T-cell (primary cell): Measurements from ENCODE around the gene DAB2IP. TPM values are rescaled to one million over a fixed set of nuclear protein-coding genes. Genes with fewer than 3 reads are reported as not detected.

Source experiments
- ATAC-seq, 4 experiments: fragments of 200-7000 bp in 3 of 4; fragments of 150-1000 bp in 1 of 4; cut with Tn5 transposase; replicated peaks in 1 of 4; 1 replicate in 3 of 4; 2 replicates in 1 of 4; pipeline ENCODE4 v1.10.0; 2021; ENCODE audit warnings: moderate library complexity in 3 of 4, mild to moderate bottlenecking in 2 of 4, moderate number of reproducible peaks in 1 of 4
- CTCF ChIA-PET, 2 donors: fragments of 300-600 bp; sonication (Branson Sonifier 250); formaldehyde crosslinking; loops; one replicate each; lab custom pipeline; 2022; ENCODE audit warnings: antibody characterized with exemption in 2 of 2; lab: Charles Lee
- POLR2A ChIA-PET, 2 donors: fragments of 300-600 bp; sonication (Branson Sonifier 250); formaldehyde crosslinking; loops; one replicate each; lab custom pipeline; 2022; ENCODE audit warnings: antibody characterized with exemption in 2 of 2; lab: Charles Lee
- DNase-seq, 35 experiments: peaks; one replicate each; pipeline versions ENCODE4 v3.0.0 to v3.0.0-alpha.2; 2013 to 2023
- H3K27ac ChIP-seq: one replicate; pipeline ENCODE4 v1.5.1; 2013; ENCODE audit warnings: low read length
- H3K27me3 ChIP-seq, 2 experiments: replicated peaks in 1 of 2; 1 replicate in 1 of 2; 2 replicates in 1 of 2; pipeline versions ENCODE4 v1.6.1 to v1.7.0; 2013; ENCODE audit warnings: low read length in 1 of 2, mixed read lengths in 1 of 2; ENCODE audit not compliant: control insufficient read depth in 2 of 2, insufficient read depth in 2 of 2; ENCODE audit errors: extremely low read depth in 1 of 2
- H3K36me3 ChIP-seq, 2 donors: 1 replicate in 1 of 2; 2 replicates in 1 of 2; pipeline versions ENCODE4 v1.6.1 to v1.7.0; 2013; ENCODE audit warnings: low read length in 1 of 2; ENCODE audit not compliant: control insufficient read depth in 2 of 2, insufficient read depth in 1 of 2; ENCODE audit errors: extremely low read depth in 1 of 2
- H3K4me1 ChIP-seq, 2 experiments: 1 replicate in 1 of 2; 2 replicates in 1 of 2; pipeline versions ENCODE4 v1.6.1 to v1.7.0; 2013; ENCODE audit warnings: low read length in 2 of 2, mixed read lengths in 1 of 2; ENCODE audit not compliant: insufficient read depth in 2 of 2, control insufficient read depth in 1 of 2; ENCODE audit errors: extremely low read depth in 1 of 2
- H3K4me3 ChIP-seq, 2 donors: 1 replicate in 1 of 2; 2 replicates in 1 of 2; pipeline versions ENCODE4 v1.5.1 to v1.7.0; 2013; ENCODE audit warnings: mild to moderate bottlenecking in 2 of 2, low read length in 1 of 2, moderate library complexity in 1 of 2; ENCODE audit not compliant: control insufficient read depth in 1 of 2; ENCODE audit errors: extremely low read depth in 1 of 2
- H3K9me3 ChIP-seq: 2 replicates; pipeline ENCODE4 v1.7.0; 2013
- H3K27ac Mint-ChIP-seq, 2 donors: one replicate each; pipeline ENCODE4 v1.8.0; 2020 to 2021; ENCODE audit warnings: mild to moderate bottlenecking in 2 of 2, mixed read lengths in 2 of 2
- H3K27me3 Mint-ChIP-seq, 2 donors: one replicate each; pipeline ENCODE4 v1.8.0; 2021 to 2022; ENCODE audit warnings: mixed read lengths in 2 of 2
- H3K36me3 Mint-ChIP-seq: one replicate; pipeline ENCODE4 v1.8.0; 2021; ENCODE audit warnings: mixed read lengths
- H3K4me1 Mint-ChIP-seq, 3 donors: one replicate each; pipeline ENCODE4 v1.8.0; 2020 to 2022; ENCODE audit warnings: mixed read lengths in 3 of 3, mild to moderate bottlenecking in 1 of 3
- H3K4me3 Mint-ChIP-seq, 3 donors: one replicate each; pipeline ENCODE4 v1.8.0; 2020 to 2022; ENCODE audit warnings: mild to moderate bottlenecking in 3 of 3, mixed read lengths in 3 of 3, moderate library complexity in 3 of 3
- H3K9me3 Mint-ChIP-seq, 3 donors: one replicate each; pipeline ENCODE4 v1.8.0; 2020 to 2022; ENCODE audit warnings: mixed read lengths in 3 of 3
- WGBS: methylation state at CpG from one replicate; pipeline ENCODE4 v1.1.5; 2013; ENCODE audit warnings: missing lambda C conversion rate; ENCODE audit not compliant: insufficient coverage; 5-methylcytosine and 5-hydroxymethylcytosine counted together
- total RNA-seq, 35 experiments: library from RNA in 6 of 35; stranded (reverse) in 6 of 35; fragments of 120-200 nt in 1 of 35; gene quantifications; one replicate each; pipeline versions ENCODE4 v1.2.1 to v1.2.4 and lab custom pipeline; 2013 to 2026

Gene DAB2IP
- total RNA-seq, 5 donors from 2014 or later (not counting 1 experiment from before 2014, with no cell fraction given), result 0.22 to 0.53 (median 0.34) TPM; not detected in 1

DNA sequence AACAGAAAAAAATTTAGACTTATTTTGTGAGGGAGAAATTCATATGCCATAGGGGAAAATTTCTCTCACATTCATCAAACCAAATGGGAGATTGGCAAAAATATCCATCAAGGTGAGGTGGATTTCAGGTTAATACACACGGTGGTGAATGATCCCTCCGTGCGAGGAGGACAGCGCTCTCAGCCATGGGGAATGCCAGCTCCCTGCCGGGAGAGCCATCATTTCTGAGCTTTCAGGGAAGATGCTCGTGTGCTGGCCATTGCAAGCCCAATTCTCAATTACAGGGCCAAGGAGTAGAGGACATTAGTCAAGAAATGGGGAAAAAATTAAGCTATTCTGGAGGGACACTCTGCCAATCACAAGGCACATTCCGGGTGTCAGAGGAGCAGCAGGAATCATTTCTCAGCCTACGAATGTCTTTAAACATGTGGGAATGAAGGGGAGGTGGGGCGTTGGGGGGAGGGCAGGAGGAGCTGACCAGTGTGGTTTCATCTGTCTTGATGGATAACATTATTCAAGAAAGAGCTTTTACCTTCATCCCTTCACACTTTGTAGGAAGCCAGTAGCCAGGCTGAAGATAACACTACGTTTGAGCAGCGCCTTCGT is 165.5 kb downstream of the DAB2IP start:
- Histone ChIP-seq H3K4me3 (no peak overlapping the region), H3K4me1 (no peaks in the 10 kb centered on the region), H3K36me3 (no peaks in the 10 kb centered on the region), H3K27me3 (peaks cover 0 to 5% of the 10 kb centered on the region in 2 experiments), H3K9me3 (no peaks in the 10 kb centered on the region), H3K27ac (no peak overlapping the region)
- no peak for DNase-seq
- WGBS, result 72% methylated on average over 9 of the region's 12 CpGs
- ChIA-PET CTCF (interaction anchor here in 1 of 2 donors (0.7 kb wide), 1 partner anchor 308 kb away, joined by 3 read pairs; no protein-coding TSS in a partner anchor), POLR2A (no interaction called here)
- Mint-ChIP-seq H3K9me3 (no peaks in the 10 kb centered on the region), H3K36me3 (no peaks in the 10 kb centered on the region), H3K4me1 (no peaks in the 10 kb centered on the region), H3K27me3 (no peaks in the 10 kb centered on the region), H3K4me3 (no peak overlapping the region), H3K27ac (no peak overlapping the region)
- no peak for ATAC-seq

DNA sequence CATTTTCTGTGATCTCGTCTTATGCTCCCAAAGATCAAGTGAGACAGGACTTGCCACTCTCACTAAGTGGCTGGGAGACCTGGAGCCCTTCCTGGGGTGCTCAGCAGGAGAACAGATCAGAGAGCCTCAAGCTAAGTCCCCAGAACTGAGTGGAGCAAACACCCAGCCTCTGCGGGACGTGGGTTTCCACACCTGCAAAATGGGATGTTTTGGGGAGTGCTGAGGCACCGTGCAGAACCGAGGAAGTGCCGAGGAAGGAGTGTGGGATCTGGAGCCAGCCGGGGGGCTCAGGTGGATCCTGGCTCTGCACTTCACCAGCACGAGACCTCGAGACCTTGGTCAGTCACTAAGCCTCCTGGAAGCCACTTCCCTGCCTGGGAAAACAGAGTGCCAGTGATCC is 166.0 kb downstream of the DAB2IP start:
- no peaks in the 10 kb centered on the region for H3K36me3 Mint-ChIP-seq
- no peak for DNase-seq
- ATAC-seq, result no peak
- no peak overlapping the region for H3K27ac Mint-ChIP-seq
- Histone ChIP-seq H3K9me3 (no peaks in the 10 kb centered on the region), H3K27ac (no peak overlapping the region), H3K4me1 (no peaks in the 10 kb centered on the region), H3K27me3 (peaks cover 0 to 5% of the 10 kb centered on the region in 2 experiments), H3K4me3 (no peak overlapping the region), H3K36me3 (no peaks in the 10 kb centered on the region)
- POLR2A ChIA-PET, result no interaction called here
- no peak overlapping the region for H3K4me3 Mint-ChIP-seq
- no peaks in the 10 kb centered on the region for H3K27me3 Mint-ChIP-seq
- WGBS, result 80% methylated on average over 9 of the region's 9 CpGs
- H3K9me3 Mint-ChIP-seq, result no peaks in the 10 kb centered on the region
- no peaks in the 10 kb centered on the region for H3K4me1 Mint-ChIP-seq
- CTCF ChIA-PET, result interaction anchor here in 1 of 2 donors (0.7 kb wide), 1 partner anchor 307 kb away, joined by 3 read pairs; no protein-coding TSS in a partner anchor

DNA sequence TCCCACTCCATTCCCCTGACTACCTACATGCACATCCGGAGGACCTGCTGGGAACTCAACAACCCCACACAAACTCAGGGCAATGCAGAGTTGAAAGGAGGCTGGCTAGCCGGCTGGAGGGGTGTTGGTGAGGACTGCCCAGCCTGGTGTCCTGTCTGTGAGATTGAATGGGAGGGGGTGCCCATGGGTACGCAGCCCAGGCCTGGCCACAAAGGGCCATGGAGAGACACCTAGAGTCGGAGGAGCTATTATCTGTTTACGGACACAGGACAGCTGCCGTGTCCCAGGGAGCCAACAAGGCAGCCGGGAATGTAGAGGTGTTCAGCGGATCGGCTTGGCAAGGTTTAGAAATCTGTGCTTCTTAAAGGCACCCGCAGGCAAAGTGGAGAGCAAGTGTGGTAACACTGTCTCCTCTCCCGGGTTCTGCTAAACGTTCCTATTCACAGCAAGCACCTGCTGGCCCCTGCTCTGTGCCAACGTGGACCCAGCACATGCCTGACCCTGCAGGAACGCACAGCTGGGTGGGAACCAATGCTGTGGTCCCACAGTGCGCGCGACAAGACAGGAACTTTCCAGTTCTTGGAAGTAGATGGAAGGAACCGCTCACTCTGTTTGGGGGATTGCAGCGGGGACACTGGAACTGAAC is 166.7 kb downstream of the DAB2IP start:
- Histone ChIP-seq H3K27ac (no peak overlapping the region), H3K4me1 (no peaks in the 10 kb centered on the region), H3K36me3 (no peaks in the 10 kb centered on the region), H3K27me3 (peaks cover 0 to 5% of the 10 kb centered on the region in 2 experiments), H3K4me3 (no peak overlapping the region), H3K9me3 (no peaks in the 10 kb centered on the region)
- H3K9me3 Mint-ChIP-seq, result no peaks in the 10 kb centered on the region
- ChIA-PET CTCF (no interaction called here), POLR2A (no interaction called here)
- no peaks in the 10 kb centered on the region for H3K36me3 Mint-ChIP-seq
- 74% methylated on average over 16 of the region's 19 CpGs for WGBS
- DNase-seq (no peak), ATAC-seq (no peak)
- H3K27me3 Mint-ChIP-seq, result no peaks in the 10 kb centered on the region
- no peak overlapping the region for H3K27ac Mint-ChIP-seq
- H3K4me1 Mint-ChIP-seq, result no peaks in the 10 kb centered on the region
- H3K4me3 Mint-ChIP-seq, result no peak overlapping the region

DNA sequence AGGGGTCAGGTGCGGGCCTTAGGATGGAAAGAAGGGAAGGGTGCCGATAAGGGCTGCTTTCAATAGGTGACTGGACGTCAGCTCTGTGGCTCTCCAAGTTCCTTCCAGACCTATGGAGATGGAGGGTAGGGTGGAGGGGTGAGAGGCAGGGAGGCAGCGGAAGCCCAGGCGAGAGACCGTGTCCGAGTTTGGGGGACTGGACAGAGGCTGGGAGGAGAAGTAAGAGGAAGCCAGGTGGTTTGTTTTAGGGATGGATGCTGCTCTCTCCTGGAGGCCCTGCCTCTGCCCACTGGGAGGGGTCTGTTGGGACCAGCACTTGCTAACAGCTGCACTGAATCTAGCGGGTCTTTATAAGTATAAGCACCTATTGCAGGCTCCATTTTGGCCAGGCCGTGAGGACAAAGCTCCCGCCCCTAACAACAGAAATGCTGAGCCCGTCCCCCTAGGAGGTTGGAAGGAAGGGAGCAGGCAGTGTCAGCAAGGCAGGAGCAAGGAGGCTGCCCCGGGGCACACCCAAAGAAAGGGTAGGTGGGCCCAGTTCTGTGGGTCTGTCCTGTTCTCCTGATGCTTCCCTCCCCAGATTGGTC is 167.5 kb downstream of the DAB2IP start:
- Histone ChIP-seq H3K27ac (no peak overlapping the region), H3K27me3 (peaks cover 0 to 3% of the 10 kb centered on the region in 2 experiments), H3K36me3 (no peaks in the 10 kb centered on the region), H3K4me3 (no peak overlapping the region), H3K4me1 (no peaks in the 10 kb centered on the region), H3K9me3 (no peaks in the 10 kb centered on the region)
- ATAC-seq (peak in 1 of 4 experiments; percentile 30), DNase-seq (no peak)
- Mint-ChIP-seq H3K27me3 (no peaks in the 10 kb centered on the region), H3K4me1 (no peaks in the 10 kb centered on the region), H3K27ac (no peak overlapping the region), H3K36me3 (no peaks in the 10 kb centered on the region), H3K4me3 (no peak overlapping the region), H3K9me3 (no peaks in the 10 kb centered on the region)
- 92% methylated on average over 9 of the region's 12 CpGs for WGBS
- CTCF ChIA-PET, result no interaction called here
- POLR2A ChIA-PET, result no interaction called here

DNA sequence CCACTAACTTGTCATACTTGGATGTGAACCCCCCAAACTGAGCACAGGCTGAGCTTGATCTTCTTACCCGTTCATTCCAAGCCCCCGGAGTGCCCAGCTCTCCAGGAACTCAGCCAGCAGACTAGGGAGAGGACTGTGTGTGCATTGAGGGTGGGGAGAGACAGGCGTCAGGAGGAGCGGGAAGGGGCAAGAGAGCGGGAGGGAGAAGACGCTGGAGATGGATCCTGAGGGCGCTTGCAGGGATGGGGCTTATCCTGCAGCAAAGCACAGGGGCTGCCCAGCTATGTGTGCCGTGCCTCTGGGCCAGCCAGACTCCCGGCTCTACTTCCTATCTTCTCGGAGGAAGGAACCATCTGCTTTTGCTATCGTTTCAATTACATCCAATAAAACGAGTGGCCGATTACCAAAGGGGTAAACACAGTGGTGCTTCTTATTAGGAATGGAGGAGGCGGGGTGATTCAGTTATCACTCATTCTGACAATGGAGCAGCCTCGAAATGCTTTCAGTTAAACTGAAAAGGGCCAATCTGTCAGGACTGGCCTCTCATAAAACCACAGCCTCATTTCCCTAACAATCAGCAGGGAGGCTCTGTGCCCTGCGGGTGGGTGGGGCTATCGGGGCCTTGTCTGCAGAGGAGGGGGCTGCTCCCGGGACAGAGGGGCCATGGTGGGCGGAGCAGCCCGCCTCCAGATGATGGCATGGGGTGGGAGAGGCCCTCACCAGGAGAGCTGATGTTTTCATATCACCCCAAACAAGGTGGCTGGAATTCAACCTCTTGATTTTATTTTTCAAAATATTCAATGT is 168.2 kb downstream of the DAB2IP start:
- ChIA-PET POLR2A (no interaction called here), CTCF (no interaction called here)
- ATAC-seq (no peak), DNase-seq (no peak)
- WGBS, result 88% methylated on average over 7 of the region's 20 CpGs
- no peaks in the 10 kb centered on the region for H3K4me1 ChIP-seq
- no peaks in the 10 kb centered on the region for H3K36me3 Mint-ChIP-seq
- no peaks in the 10 kb centered on the region for H3K4me1 Mint-ChIP-seq
- H3K4me3 ChIP-seq, result no peak overlapping the region
- no peaks in the 10 kb centered on the region for H3K36me3 ChIP-seq
- no peaks in the 10 kb centered on the region for H3K9me3 ChIP-seq
- no peaks in the 10 kb centered on the region for H3K27me3 Mint-ChIP-seq
- no peaks in the 10 kb centered on the region for H3K9me3 Mint-ChIP-seq
- H3K27ac ChIP-seq, result no peak overlapping the region
- H3K4me3 Mint-ChIP-seq, result no peak overlapping the region
- no peak overlapping the region for H3K27ac Mint-ChIP-seq
- peaks cover 0 to 3% of the 10 kb centered on the region in 2 experiments for H3K27me3 ChIP-seq

- H3K27me3 ChIP-seq, result peaks cover 0 to 3% of the 10 kb centered on the region in 2 experiments
- H3K9me3 ChIP-seq, result no peaks in the 10 kb centered on the region
- H3K27ac ChIP-seq, result no peak overlapping the region
- no peak overlapping the region for H3K4me3 ChIP-seq
- H3K4me1 Mint-ChIP-seq, result no peaks in the 10 kb centered on the region
- POLR2A ChIA-PET, result no interaction called here
- no peaks in the 10 kb centered on the region for H3K36me3 Mint-ChIP-seq
- no peaks in the 10 kb centered on the region for H3K36me3 ChIP-seq
- no peaks in the 10 kb centered on the region for H3K4me1 ChIP-seq
- H3K9me3 Mint-ChIP-seq, result no peaks in the 10 kb centered on the region
- CTCF ChIA-PET, result no interaction called here
- H3K27me3 Mint-ChIP-seq, result no peaks in the 10 kb centered on the region
- no peak overlapping the region for H3K27ac Mint-ChIP-seq
- WGBS, result 96% methylated on average over 10 of the region's 11 CpGs
- H3K4me3 Mint-ChIP-seq, result no peak overlapping the region
- DNase-seq (no peak), ATAC-seq (no peak)
Measured at GRCh38 chr9:121820286-121821005, 169.0 kb downstream of the DAB2IP start.
